Testis (tissue), 3 donors: ENCODE results near the gene GRM7. TPM values are rescaled to one million over a fixed set of nuclear protein-coding genes. Genes with fewer than 3 reads are reported as not detected.

Source experiments
- DNase-seq: peaks from one replicate; pipeline ENCODE4 v3.0.0-alpha.2; 2019
- H3K27ac ChIP-seq, 2 donors: fragments of 200-600 bp; sonication (generic); one replicate each; pipeline ENCODE4 v1.5.1; 2019
- H3K27me3 ChIP-seq: fragments of 200-600 bp; sonication (generic); one replicate; pipeline ENCODE4 v1.5.1; 2019
- H3K36me3 ChIP-seq: fragments of 200-600 bp; sonication (generic); one replicate; pipeline ENCODE4 v1.5.1; 2017; ENCODE audit warnings: low read depth; ENCODE audit errors: missing control alignments
- H3K4me1 ChIP-seq: fragments of 200-600 bp; sonication (generic); one replicate; pipeline ENCODE4 v1.5.1; 2019
- H3K4me3 ChIP-seq, 2 donors: fragments of 200-600 bp; sonication (generic); one replicate each; pipeline ENCODE4 v1.5.1; 2017 to 2019
- H3K9me3 ChIP-seq: fragments of 200-600 bp; sonication (generic); one replicate; pipeline ENCODE4 v1.5.1; 2017
- CTCF ChIP-seq, 3 experiments: fragments of 450-650 bp in 2 of 3; fragments of 200-600 bp in 1 of 3; sonication (generic) in 1 of 3; IDR thresholded peaks; one replicate each; pipeline ENCODE4 v1.5.1; 2016 to 2019; ENCODE audit warnings: antibody characterized with exemption in 3 of 3, mild to moderate bottlenecking in 2 of 3, moderate library complexity in 1 of 3
- POLR2A ChIP-seq: fragments of 450-650 bp; IDR thresholded peaks from one replicate; pipeline ENCODE4 v1.6.1; 2017; ENCODE audit warnings: antibody characterized with exemption, mild to moderate bottlenecking, moderate library complexity
- WGBS, 2 donors: methylation state at CpG; one replicate each; pipeline ENCODE4 v1.1.5; 2018; 5-methylcytosine and 5-hydroxymethylcytosine counted together
- intact Hi-C: fragments of 100-400 bp; cut with DNase I; formaldehyde crosslinking; loops from one replicate; pipeline ENCODE4 v1.15.1; 2023; ENCODE audit warnings: low total_unique reads
- polyA plus RNA-seq: library from polyadenylated mRNA; stranded (reverse); fragments of 350-450 nt; fragmentation: Illumina TruSeq; extraction: RNeasy Lipid Tissue Mini Kit (QIAGEN cat#74804); gene quantifications from one replicate; pipeline ENCODE4 v1.2.3, GENCODE V29; 2014; ENCODE audit warnings: low read depth, low replicate concordance; ENCODE audit not compliant: insufficient read depth
- total RNA-seq, 2 donors: library from RNA; depleted of rRNA; stranded (reverse); fragments of >200 nt; gene quantifications; one replicate each; pipeline ENCODE4 v1.2.3, GENCODE V29; 2016

GRM7 gene
- total and polyA plus RNA-seq, 3 donors from 2014 or later = 2.0 to 3.2 (median 2.7) TPM

- H3K27ac ChIP-seq = no peak overlapping the region
- 79 to 96% methylated on average over 4 of the region's 4 CpGs for WGBS, 2 donors
- no peaks in the 10 kb centered on the region for H3K9me3 ChIP-seq
- no peaks in the 10 kb centered on the region for H3K4me1 ChIP-seq
- intact Hi-C loops = no loop called here
- TF ChIP-seq CTCF (IDR thresholded peaks at IDR 0.05) = no peak
- no peak for TF ChIP-seq POLR2A
- no peaks in the 10 kb centered on the region for H3K27me3 ChIP-seq
- H3K4me3 ChIP-seq = no peak overlapping the region
- no peaks in the 10 kb centered on the region for H3K36me3 ChIP-seq
- no peak for DNase-seq
Observed at GRCh38 chr3:7226393-7226792, 365.5 kb downstream of the GRM7 start.

- no peaks in the 10 kb centered on the region for H3K4me1 ChIP-seq
- no peak overlapping the region for H3K4me3 ChIP-seq
- intact Hi-C loops = no loop called here
- DNase-seq = no peak
- H3K36me3 ChIP-seq = no peaks in the 10 kb centered on the region
- no peak for TF ChIP-seq CTCF (IDR thresholded peaks at IDR 0.05)
- TF ChIP-seq POLR2A = no peak
- H3K27me3 ChIP-seq = no peaks in the 10 kb centered on the region
- no peak overlapping the region for H3K27ac ChIP-seq
- no peaks in the 10 kb centered on the region for H3K9me3 ChIP-seq
- 91% methylated on average over 1 of the region's 1 CpG for WGBS, 2 donors
Observed at GRCh38 chr3:7238565-7239295, 377.8 kb downstream of the GRM7 start.

GRCh38 chr3:7241584-7242302 is 380.8 kb downstream of the GRM7 start:
- no peak for DNase-seq
- intact Hi-C loops = no loop called here
- Histone ChIP-seq H3K27me3 (no peaks in the 10 kb centered on the region), H3K4me3 (no peak overlapping the region), H3K4me1 (no peaks in the 10 kb centered on the region), H3K9me3 (no peaks in the 10 kb centered on the region), H3K27ac (no peak overlapping the region), H3K36me3 (no peaks in the 10 kb centered on the region)
- no peak for TF ChIP-seq CTCF (IDR thresholded peaks at IDR 0.05)
- no peak for TF ChIP-seq POLR2A
- 81 to 91% methylated on average over 4 of the region's 4 CpGs for WGBS, 2 donors

GRCh38 chr3:7242303-7242635 is 381.4 kb downstream of the GRM7 start:
- DNase-seq = no peak
- Histone ChIP-seq H3K27me3 (no peaks in the 10 kb centered on the region), H3K36me3 (no peaks in the 10 kb centered on the region), H3K27ac (no peak overlapping the region), H3K4me3 (no peak overlapping the region), H3K4me1 (no peaks in the 10 kb centered on the region), H3K9me3 (no peaks in the 10 kb centered on the region)
- intact Hi-C loops = no loop called here
- no peak for TF ChIP-seq POLR2A
- no peak for TF ChIP-seq CTCF (IDR thresholded peaks at IDR 0.05)
